Dendritic cell treated with granulocyte-macrophage colony-stimulating factor and Interleukin-4, amounts not matched to agents 40 ng/mL and 50 ng/mL, for 4 days (primary cell): ENCODE measurements around the gene CD28.
"Not testable (repeated sequence)": the region's sequence is repeated elsewhere in the genome, so short reads cannot be mapped to it uniquely, and the experiment has no call there.

Source experiments
- H3K27ac Mint-ChIP-seq: one replicate; pipeline ENCODE4 v1.8.0; 2022; ENCODE audit warnings: mild to moderate bottlenecking, mixed read lengths
- H3K27me3 Mint-ChIP-seq: one replicate; pipeline ENCODE4 v1.8.0; 2022; ENCODE audit warnings: mild to moderate bottlenecking, mixed read lengths
- H3K36me3 Mint-ChIP-seq: one replicate; pipeline ENCODE4 v1.8.0; 2022; ENCODE audit warnings: low read depth, mixed read lengths
- H3K4me1 Mint-ChIP-seq: one replicate; pipeline ENCODE4 v1.8.0; 2022; ENCODE audit warnings: low read depth, mixed read lengths
- H3K4me3 Mint-ChIP-seq: one replicate; pipeline ENCODE4 v1.8.0; 2022; ENCODE audit warnings: mild to moderate bottlenecking, moderate library complexity, mixed read lengths
- H3K9me3 Mint-ChIP-seq: one replicate; pipeline ENCODE4 v1.8.0; 2022; ENCODE audit warnings: mixed read lengths
- intact Hi-C: fragments of 100-400 bp; cut with micrococcal nuclease; formaldehyde crosslinking; loops from one replicate; pipeline ENCODE4 v1.15.0; 2022

The CD28 gene

DNA sequence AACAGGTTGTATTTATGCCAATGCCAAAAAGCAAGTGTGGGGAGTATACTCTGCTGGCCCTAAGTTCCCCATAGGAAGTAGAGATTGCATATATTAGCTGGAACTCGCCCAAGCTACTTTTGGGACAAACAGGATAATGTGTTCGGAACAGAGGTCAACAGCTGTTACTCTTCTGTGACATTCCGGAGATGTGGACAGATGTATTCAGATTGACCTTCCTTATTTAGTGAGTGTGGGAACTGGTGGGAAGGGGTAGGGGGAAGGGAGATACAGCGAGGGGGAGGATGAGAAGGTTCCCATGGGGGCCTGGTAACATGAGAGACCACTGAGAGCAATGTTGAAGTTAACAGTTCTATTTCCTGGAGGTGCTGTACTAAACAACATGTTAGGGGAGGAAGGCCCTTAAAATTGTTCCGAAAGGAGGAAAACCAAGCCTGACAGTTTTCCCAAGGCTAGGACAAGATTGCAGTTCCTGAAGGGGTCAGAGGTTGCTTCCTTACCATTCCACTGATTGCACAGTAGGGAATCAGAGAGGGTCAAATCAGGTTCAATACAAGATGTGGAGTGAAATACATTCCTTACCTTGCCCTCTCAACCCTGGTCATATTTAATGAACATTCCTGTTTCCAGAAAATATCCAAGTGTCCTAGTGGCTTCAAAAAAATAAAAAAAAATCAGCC lies 14.3 kb upstream of the CD28 start:
- no peak overlapping the region for H3K4me3 Mint-ChIP-seq
- no peak overlapping the region for H3K27ac Mint-ChIP-seq
- H3K36me3 Mint-ChIP-seq = no peaks in the 10 kb centered on the region
- peaks cover 3% of the 10 kb centered on the region for H3K27me3 Mint-ChIP-seq
- intact Hi-C loops = no loop called here
- H3K9me3 Mint-ChIP-seq = no peaks in the 10 kb centered on the region
- peaks cover 24% of the 10 kb centered on the region for H3K4me1 Mint-ChIP-seq

DNA sequence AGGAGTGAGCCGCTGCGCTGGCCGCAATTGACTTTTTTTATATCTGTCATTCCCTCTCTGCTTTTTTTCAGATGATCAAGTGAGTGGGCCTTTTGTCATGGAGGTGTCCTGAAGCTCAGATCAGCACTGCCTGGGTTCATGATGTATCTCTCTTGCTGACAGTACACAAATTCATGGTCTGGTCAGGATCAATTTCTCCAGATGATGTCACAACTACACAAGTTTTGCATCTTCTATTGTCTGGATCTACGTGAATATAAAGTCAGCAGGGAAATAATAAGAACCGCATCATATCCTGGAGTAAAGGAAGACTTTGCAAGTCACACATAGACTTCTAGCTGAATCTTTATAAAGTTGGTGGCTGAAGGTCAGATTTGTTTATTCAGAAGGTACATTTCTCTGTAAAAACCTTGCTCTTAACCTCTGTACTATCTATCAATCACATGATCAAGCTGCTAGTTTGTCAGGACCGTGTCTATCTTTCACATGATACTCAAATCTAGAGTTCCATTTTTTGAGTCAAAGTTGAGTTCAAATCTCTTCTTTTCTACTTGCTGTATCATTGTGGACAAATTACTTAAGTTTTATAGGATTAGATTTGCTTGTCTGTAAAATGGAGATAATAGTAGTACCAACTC lies 13.1 kb upstream of the CD28 start:
- H3K36me3 Mint-ChIP-seq = no peaks in the 10 kb centered on the region
- H3K27ac Mint-ChIP-seq = no peak overlapping the region
- H3K27me3 Mint-ChIP-seq = peaks cover 3% of the 10 kb centered on the region
- intact Hi-C loops = no loop called here
- peaks cover 19% of the 10 kb centered on the region for H3K4me1 Mint-ChIP-seq
- no peaks in the 10 kb centered on the region for H3K9me3 Mint-ChIP-seq
- H3K4me3 Mint-ChIP-seq = no peak overlapping the region

DNA sequence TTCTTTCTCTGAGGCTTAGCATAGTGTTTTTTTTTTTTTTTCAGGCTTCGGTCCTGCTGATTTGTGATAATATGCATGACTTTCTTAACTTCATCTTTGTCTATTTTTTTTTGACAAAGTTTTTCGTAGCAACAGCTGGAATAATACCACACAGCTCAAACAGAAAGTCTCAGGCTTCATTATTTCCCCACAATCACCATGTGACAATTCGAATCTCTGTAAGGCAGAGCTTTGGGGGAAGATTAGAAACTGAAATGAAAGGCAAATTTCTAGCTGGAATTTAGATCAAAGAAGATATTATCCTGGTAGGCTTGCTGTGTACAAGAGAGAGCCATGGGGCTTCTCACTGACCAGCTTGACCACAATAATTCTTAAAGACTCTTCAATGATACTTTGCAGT lies 12.2 kb upstream of the CD28 start:
- Mint-ChIP-seq H3K4me3 (no peak overlapping the region), H3K27ac (no peak overlapping the region), H3K9me3 (no peaks in the 10 kb centered on the region), H3K4me1 (peaks cover 11% of the 10 kb centered on the region), H3K36me3 (no peaks in the 10 kb centered on the region), H3K27me3 (peaks cover 3% of the 10 kb centered on the region)
- intact Hi-C loops = no loop called here

DNA sequence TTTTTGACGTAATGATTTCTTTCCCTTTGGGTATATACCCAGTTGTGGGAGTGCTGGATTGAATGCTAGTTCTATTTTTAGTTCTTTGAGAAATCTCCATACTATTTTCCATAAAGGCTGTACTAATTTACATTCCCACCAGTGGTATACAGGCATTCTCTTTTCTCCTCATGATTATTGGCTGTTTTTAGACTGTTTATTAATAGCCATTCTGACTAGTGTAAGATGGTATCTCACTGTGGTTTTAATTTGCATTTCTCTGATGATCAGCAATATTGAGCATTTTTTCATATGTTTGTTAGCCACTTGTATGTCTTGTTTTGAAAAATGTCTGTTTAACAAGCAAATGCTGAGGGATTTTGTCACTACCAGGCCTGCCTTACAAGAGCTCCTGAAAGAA lies 9.2 kb upstream of the CD28 start:
- H3K36me3 Mint-ChIP-seq = no peaks in the 10 kb centered on the region
- H3K27ac Mint-ChIP-seq = no peak overlapping the region
- intact Hi-C loops = no loop called here
- no peaks in the 10 kb centered on the region for H3K9me3 Mint-ChIP-seq
- no peaks in the 10 kb centered on the region for H3K4me1 Mint-ChIP-seq
- H3K27me3 Mint-ChIP-seq = peaks cover 3% of the 10 kb centered on the region
- no peak overlapping the region for H3K4me3 Mint-ChIP-seq

- intact Hi-C loops, H3K27ac Mint-ChIP-seq, H3K4me1 Mint-ChIP-seq, H3K27me3 Mint-ChIP-seq, H3K36me3 Mint-ChIP-seq, H3K9me3 Mint-ChIP-seq, H3K4me3 Mint-ChIP-seq: not testable (repeated sequence)
These were observed 8.7 kb upstream of the CD28 start for GRCh38 chr2:203697763-203698162.

DNA sequence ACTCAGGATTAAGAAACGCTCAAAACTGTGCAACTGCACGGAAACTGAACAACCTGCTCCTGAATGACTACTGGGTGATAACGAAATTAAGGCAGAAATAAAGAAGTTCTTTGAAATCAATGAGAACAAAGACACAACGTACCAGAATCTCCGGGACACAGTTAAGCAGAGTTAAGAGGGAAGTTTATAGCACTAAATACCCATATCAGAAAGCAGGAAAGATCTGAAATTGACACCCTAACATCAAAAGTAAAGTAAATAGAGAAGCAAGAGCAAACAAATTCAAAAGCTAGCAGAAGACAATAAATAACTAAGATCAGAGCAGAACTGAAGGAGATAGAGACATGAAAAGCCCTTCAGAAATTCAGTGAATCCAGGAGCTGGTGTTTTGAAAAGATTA lies 8.0 kb upstream of the CD28 start:
- H3K4me3 Mint-ChIP-seq, H3K27me3 Mint-ChIP-seq, H3K9me3 Mint-ChIP-seq, H3K4me1 Mint-ChIP-seq, H3K27ac Mint-ChIP-seq, intact Hi-C loops, H3K36me3 Mint-ChIP-seq: not testable (repeated sequence)

- intact Hi-C loops = no loop called here
- Mint-ChIP-seq H3K27me3 (peaks cover 4% of the 10 kb centered on the region), H3K27ac (no peak overlapping the region), H3K9me3 (no peaks in the 10 kb centered on the region), H3K36me3 (no peaks in the 10 kb centered on the region), H3K4me1 (peaks cover 13% of the 10 kb centered on the region), H3K4me3 (no peak overlapping the region)
These were observed 2.0 kb upstream of the CD28 start for GRCh38 chr2:203704430-203704829.

GRCh38 chr2:203705178-203705577 lies 1.3 kb upstream of the CD28 start:
- intact Hi-C loops = no loop called here
- H3K27ac Mint-ChIP-seq = no peak overlapping the region

GRCh38 chr2:203707530-203707929 lies 1.1 kb downstream of the CD28 start:
- H3K9me3 Mint-ChIP-seq = no peaks in the 10 kb centered on the region
- H3K27me3 Mint-ChIP-seq = peaks cover 4% of the 10 kb centered on the region
- no peaks in the 10 kb centered on the region for H3K36me3 Mint-ChIP-seq
- intact Hi-C loops = no loop called here
- peaks cover 13% of the 10 kb centered on the region for H3K4me1 Mint-ChIP-seq
- H3K4me3 Mint-ChIP-seq = no peak overlapping the region
- H3K27ac Mint-ChIP-seq = no peak overlapping the region

More at GRCh38 chr2:203705178-203705577, 1.3 kb upstream of the CD28 start:
- Mint-ChIP-seq H3K9me3 (no peaks in the 10 kb centered on the region), H3K36me3 (no peaks in the 10 kb centered on the region), H3K4me3 (no peak overlapping the region), H3K4me1 (peaks cover 13% of the 10 kb centered on the region), H3K27me3 (peaks cover 4% of the 10 kb centered on the region)

- peaks cover 4% of the 10 kb centered on the region for H3K27me3 Mint-ChIP-seq
- intact Hi-C loops = no loop called here
- no peaks in the 10 kb centered on the region for H3K36me3 Mint-ChIP-seq
- no peaks in the 10 kb centered on the region for H3K9me3 Mint-ChIP-seq
- no peak overlapping the region for H3K4me3 Mint-ChIP-seq
- H3K4me1 Mint-ChIP-seq = peaks cover 13% of the 10 kb centered on the region
- no peak overlapping the region for H3K27ac Mint-ChIP-seq
These were observed 2.5 kb downstream of the CD28 start for GRCh38 chr2:203708846-203709396.

DNA sequence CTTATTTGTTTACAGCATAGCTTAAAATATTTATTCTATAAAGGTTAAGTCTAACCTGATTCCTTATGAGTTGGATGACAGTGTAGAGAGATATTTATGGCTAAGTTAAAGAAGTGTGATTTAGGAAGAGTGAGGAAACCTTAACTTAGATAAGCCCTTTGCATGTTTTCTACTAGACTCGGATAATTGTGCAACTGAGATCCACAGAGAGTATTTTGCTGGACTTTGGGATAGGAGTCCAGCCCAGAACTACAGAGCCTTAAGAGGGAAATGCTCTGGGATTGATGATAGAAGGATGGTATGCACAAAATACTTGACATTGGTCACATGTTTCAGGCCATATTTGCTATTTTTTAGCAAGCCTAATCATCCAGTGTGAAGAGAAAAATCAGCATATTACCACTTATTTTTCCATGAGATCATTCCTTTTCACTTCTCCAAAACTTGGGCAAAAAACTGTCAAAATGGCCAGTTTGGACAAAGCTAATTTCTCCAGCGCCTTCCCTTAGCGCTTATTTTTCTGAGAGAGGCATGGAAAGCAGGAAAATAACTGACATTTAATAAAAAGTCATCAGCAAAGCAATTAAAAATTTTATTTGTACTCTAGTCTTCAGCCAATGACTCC lies 3.1 kb downstream of the CD28 start:
- Mint-ChIP-seq H3K4me1 (peaks cover 13% of the 10 kb centered on the region), H3K4me3 (no peak overlapping the region), H3K27me3 (peaks cover 4% of the 10 kb centered on the region), H3K36me3 (no peaks in the 10 kb centered on the region), H3K9me3 (no peaks in the 10 kb centered on the region), H3K27ac (no peak overlapping the region)
- intact Hi-C loops = no loop called here

GRCh38 chr2:203710226-203710625 lies 3.8 kb downstream of the CD28 start:
- Mint-ChIP-seq H3K4me1 (peaks cover 13% of the 10 kb centered on the region), H3K9me3 (no peaks in the 10 kb centered on the region), H3K36me3 (no peaks in the 10 kb centered on the region), H3K27ac (no peak overlapping the region), H3K27me3 (peaks cover 4% of the 10 kb centered on the region), H3K4me3 (no peak overlapping the region)
- intact Hi-C loops = no loop called here

DNA sequence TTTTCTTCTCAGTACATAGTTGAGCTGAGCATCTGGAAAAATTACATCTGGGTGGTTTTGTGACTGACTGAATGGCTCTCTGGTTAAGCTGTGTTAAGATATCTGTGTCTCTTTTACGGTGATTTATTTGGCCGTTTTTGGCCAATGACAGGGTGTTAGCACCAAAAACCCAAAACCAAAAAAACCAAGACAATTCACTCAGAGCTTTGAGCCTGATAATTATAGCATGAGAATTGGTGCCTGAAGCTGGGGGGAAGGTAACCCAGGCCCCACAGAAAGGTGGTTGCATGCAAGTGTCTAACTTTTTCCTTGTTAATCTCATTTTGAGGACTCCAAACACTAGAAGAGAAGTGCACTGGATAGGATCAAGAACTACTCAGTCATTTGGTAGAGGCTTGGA lies 4.5 kb downstream of the CD28 start:
- H3K9me3 Mint-ChIP-seq = no peaks in the 10 kb centered on the region
- no peak overlapping the region for H3K27ac Mint-ChIP-seq
- H3K4me1 Mint-ChIP-seq = peaks cover 8% of the 10 kb centered on the region
- intact Hi-C loops = no loop called here
- no peak overlapping the region for H3K4me3 Mint-ChIP-seq
- H3K36me3 Mint-ChIP-seq = no peaks in the 10 kb centered on the region
- no peaks in the 10 kb centered on the region for H3K27me3 Mint-ChIP-seq

DNA sequence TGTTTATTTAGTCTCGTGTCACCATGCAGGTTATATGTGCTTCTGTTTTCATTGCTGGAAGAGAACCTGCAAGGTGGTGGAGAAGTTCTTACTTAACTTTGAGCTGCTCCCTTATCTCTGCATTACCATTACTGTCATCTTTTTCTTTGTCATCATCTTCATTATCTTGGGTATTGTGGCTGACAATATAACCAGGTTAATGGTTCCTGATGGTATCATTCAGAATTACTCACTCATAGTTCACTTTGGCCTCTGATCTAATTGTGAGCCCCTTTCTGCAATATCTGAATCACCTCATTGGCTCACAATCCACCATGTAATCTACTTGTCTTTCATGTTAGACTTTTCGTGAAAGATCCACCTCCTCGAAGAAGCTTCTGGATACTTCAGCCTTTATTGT lies 5.0 kb downstream of the CD28 start:
- intact Hi-C loops = no loop called here
- peaks cover 3% of the 10 kb centered on the region for H3K4me1 Mint-ChIP-seq
- no peaks in the 10 kb centered on the region for H3K27me3 Mint-ChIP-seq
- no peak overlapping the region for H3K27ac Mint-ChIP-seq
- H3K9me3 Mint-ChIP-seq = no peaks in the 10 kb centered on the region
- no peak overlapping the region for H3K4me3 Mint-ChIP-seq
- H3K36me3 Mint-ChIP-seq = no peaks in the 10 kb centered on the region
